ENCODE data around the gene BTRC. TPM values are rescaled to one million over a fixed set of nuclear protein-coding genes. Genes with fewer than 3 reads are reported as not detected.

The BTRC gene
- total RNA-seq, 4 donors from 2014 or later, result 9.7 to 16.8 (median 10.7) TPM

GRCh38 chr10:101567165-101568006 is 213.4 kb downstream of the BTRC start:
- no peak for TF ChIP-seq CTCF (IDR thresholded peaks at IDR 0.05; ENCODE audit: low read depth)

GRCh38 chr10:101568054-101568745 is 214.2 kb downstream of the BTRC start:
- TF ChIP-seq CTCF (IDR thresholded peaks at IDR 0.05; ENCODE audit: low read depth), result no peak

GRCh38 chr10:101569323-101569621 is 215.3 kb downstream of the BTRC start:
- TF ChIP-seq CTCF (IDR thresholded peaks at IDR 0.05; ENCODE audit: low read depth), result no peak

GRCh38 chr10:101569622-101570427 is 215.9 kb downstream of the BTRC start:
- TF ChIP-seq CTCF (IDR thresholded peaks at IDR 0.05; ENCODE audit: low read depth), result no peak

GRCh38 chr10:101570428-101571270 is 216.7 kb downstream of the BTRC start:
- TF ChIP-seq CTCF (IDR thresholded peaks at IDR 0.05; ENCODE audit: low read depth), result no peak

GRCh38 chr10:101571271-101571925 is 217.4 kb downstream of the BTRC start:
- TF ChIP-seq CTCF (IDR thresholded peaks at IDR 0.05; ENCODE audit: low read depth), result no peak

Measured in subcutaneous adipose tissue (tissue), 4 donors.